Measurements from ENCODE around the gene NKAPL. TPM values are rescaled to one million over a fixed set of nuclear protein-coding genes. Genes with fewer than 3 reads are reported as not detected.

NKAPL gene
- total RNA-seq, 1 experiment from 2014 or later = not detected

GRCh38 chr6:28224131-28225055 lies 34.7 kb upstream of the NKAPL start:
- Histone ChIP-seq H3K9me3 (ENCODE audit: low read length) (no peaks in the 10 kb centered on the region), H3K36me3 (ENCODE audit: low read depth, low read length) (peaks cover 17% of the 10 kb centered on the region), H3K9ac (ENCODE audit: low read length) (peak overlapping the region; percentile 81), H3K4me1 (ENCODE audit: insufficient read depth, low read length) (peaks cover 23% of the 10 kb centered on the region), H3K4me3 (ENCODE audit: low read length) (peak overlapping the region; percentile 92), H3F3A (ENCODE audit: low read length, unreplicated experiment) (no peaks in the 10 kb centered on the region), H3K27me3 (ENCODE audit: low read length) (no peaks in the 10 kb centered on the region), H3K79me2 (ENCODE audit: low read length) (peaks cover 19% of the 10 kb centered on the region), H2AFZ (ENCODE audit: low read length) (peak overlapping the region; percentile 93), H4K20me1 (ENCODE audit: low read length) (no peaks in the 10 kb centered on the region), H3K27ac (ENCODE audit: low read length) (peak overlapping the region; percentile 42; the same call in 1 of the 2 replicates), H3K4me2 (ENCODE audit: low read length) (peak overlapping the region; percentile 84), H3K9me2 (replicated peaks; ENCODE audit: low read length) (no peaks in the 10 kb centered on the region)
- intact Hi-C loops (cut with micrococcal nuclease) = loop anchor here (1.0 to 5.0 kb wide), 4 partner anchors 28 to 130 kb away; partner anchors contain the start of genes ZKSCAN4 and ZSCAN31
- DNase-seq = no peak
- BruUV-seq (replicated peaks) = TSS peak; percentile 99
- CTCF ChIA-PET = no interaction called here
- ATAC-seq = no peak; the same call in 1 of the 2 replicates
- POLR2A ChIA-PET (ENCODE audit: unreplicated experiment) = no interaction called here
- TF ChIP-seq CTCF (conservative IDR thresholded peaks at IDR 0.05; ENCODE audit: low read depth, low read length) = no peak
- no peak for TF ChIP-seq EZH2 (IDR thresholded peaks at IDR 0.05; ENCODE audit: low read length, unreplicated experiment)
- TF ChIP-seq EZH2phosphoT487 (IDR thresholded peaks at IDR 0.05; ENCODE audit: borderline replicate concordance, low read length) = no peak

- peak; percentile 93 for DNase-seq
- BruUV-seq (replicated peaks) = TSS peak; percentile 73
Observed at GRCh38 chr6:28225056-28225834, 33.9 kb upstream of the NKAPL start, which contains the start of gene ZSCAN9. ZSCAN9 (plus strand) TSS chr6:28225275; CDS start chr6:28227085, 1,810 bp downstream.

More at GRCh38 chr6:28225056-28225834, 33.9 kb upstream of the NKAPL start, which contains the start of gene ZSCAN9:
- H4K20me1 ChIP-seq (ENCODE audit: low read length) = no peaks in the 10 kb centered on the region
- POLR2A ChIA-PET (ENCODE audit: unreplicated experiment) = no interaction called here
- H3K9me2 ChIP-seq (replicated peaks; ENCODE audit: low read length) = no peaks in the 10 kb centered on the region
- H3K9ac ChIP-seq (ENCODE audit: low read length) = peak within 1 kb of the TSS; percentile 81
- H3K4me1 ChIP-seq (ENCODE audit: insufficient read depth, low read length) = peaks cover 20% of the 10 kb centered on the region
- no peak for TF ChIP-seq EZH2 (IDR thresholded peaks at IDR 0.05; ENCODE audit: low read length, unreplicated experiment)
- TF ChIP-seq EZH2phosphoT487 (IDR thresholded peaks at IDR 0.05; ENCODE audit: borderline replicate concordance, low read length) = no peak
- TF ChIP-seq CTCF (conservative IDR thresholded peaks at IDR 0.05; ENCODE audit: low read depth, low read length) = no peak
- no peaks in the 10 kb centered on the region for H3F3A ChIP-seq (ENCODE audit: low read length, unreplicated experiment)
- H2AFZ ChIP-seq (ENCODE audit: low read length) = peak within 1 kb of the TSS; percentile 93
- H3K4me2 ChIP-seq (ENCODE audit: low read length) = peak within 1 kb of the TSS; percentile 84
- H3K36me3 ChIP-seq (ENCODE audit: low read depth, low read length) = peaks cover 24% of the 10 kb centered on the region
- peak within 1 kb of the TSS; percentile 92 for H3K4me3 ChIP-seq (ENCODE audit: low read length)
- H3K79me2 ChIP-seq (ENCODE audit: low read length) = peaks cover 19% of the 10 kb centered on the region
- intact Hi-C loops (cut with micrococcal nuclease) = loop anchor here (1.0 to 5.0 kb wide), 4 partner anchors 27 to 129 kb away; partner anchors contain the start of genes ZKSCAN4 and ZSCAN31
- H3K27ac ChIP-seq (ENCODE audit: low read length) = peak within 1 kb of the TSS; percentile 42
- ATAC-seq = peak; percentile 93
- CTCF ChIA-PET = no interaction called here
- H3K9me3 ChIP-seq (ENCODE audit: low read length) = no peaks in the 10 kb centered on the region
- H3K27me3 ChIP-seq (ENCODE audit: low read length) = no peaks in the 10 kb centered on the region

All from PC-3 (cell line).